Measurements from ENCODE around the gene GIT1. TPM values are rescaled to one million over a fixed set of nuclear protein-coding genes. Genes with fewer than 3 reads are reported as not detected.

The GIT1 gene
- total and polyA plus RNA-seq, 9 of the 15 experiments (the other 6 are each of a cell fraction or from before 2014, with no cell fraction given), result 0.35 to 35.3 (median 17.1) TPM

- CTCF ChIA-PET (ENCODE audit: low intra/inter-chr PET ratio), result interaction anchor here (0.5 kb wide), 1 partner anchor 26 kb away, joined by 5 read pairs; no protein-coding TSS in a partner anchor
- no peaks in the 10 kb centered on the region for H3K9me3 ChIP-seq (replicated peaks; ENCODE audit: control insufficient read depth, insufficient read depth, low read depth, low read length)
- ATAC-seq (peak; percentile 83), DNase-seq (ENCODE audit: extremely low read depth in 1 of 4, low spot score in 3 of 4) (peak; percentile 80 to 93 (median 91)), FAIRE-seq (peak; percentile 74)
- peak within 1 kb of the TSS; percentile 63 for H3K4me3 ChIP-seq
- no peaks in the 10 kb centered on the region; the same call in 1 of the 2 replicates for H4K20me1 ChIP-seq (replicated peaks; ENCODE audit: control insufficient read depth, insufficient read depth, low read length)
- intact Hi-C loops (cut with micrococcal nuclease), result no loop called here
- BruUV-seq (replicated peaks), result no TSS peak
- H3K79me2 ChIP-seq (ENCODE audit: control insufficient read depth, insufficient read depth, low read length), result no peaks in the 10 kb centered on the region
- in situ Hi-C loops (cut with MboI), result no loop called here
- no peaks in the 10 kb centered on the region for H3K27me3 ChIP-seq (ENCODE audit: control insufficient read depth in 2 of 2, insufficient read depth in 2 of 2, low read length in 2 of 2)
- peak within 1 kb of the TSS; percentile 66 to 97 for H3K9ac ChIP-seq (ENCODE audit: insufficient read depth in 1 of 2, low read depth in 2 of 2, low read length in 2 of 2)
- H3K36me3 ChIP-seq (ENCODE audit: control insufficient read depth, insufficient read depth, low read length), result no peaks in the 10 kb centered on the region
- H2AFZ ChIP-seq (ENCODE audit: low read depth, low read length), result peak within 1 kb of the TSS; percentile 99
- peak within 1 kb of the TSS; percentile 89 for H3K4me2 ChIP-seq (ENCODE audit: insufficient read depth, low read length)
- 2% methylated on average over 59 of the region's 77 CpGs for WGBS (ENCODE audit: insufficient coverage, low coverage, missing lambda C conversion rate)
- H3K4me1 ChIP-seq (replicated peaks in 1 of 2; ENCODE audit: control insufficient read depth in 2 of 2, insufficient read depth in 2 of 2, low read length in 2 of 2), result peaks cover 18 to 39% of the 10 kb centered on the region in 2 experiments
- no peaks in the 10 kb centered on the region for H3K9me1 ChIP-seq (ENCODE audit: control insufficient read depth, insufficient read depth, low read length)
- H3K27ac ChIP-seq (ENCODE audit: extremely low read depth, low read depth, low read length), result peak within 1 kb of the TSS; percentile 45; the same call in 2 of the 3 replicates
- POLR2A ChIA-PET, result interaction anchor here (0.6 to 1.3 kb wide), 3 partner anchors 11 to 525 kb away, joined by 3 to 4 read pairs (median 3); no protein-coding TSS in a partner anchor
- TF ChIP-seq NFYB (IDR thresholded peaks at IDR 0.05; ENCODE audit: extremely low read depth, insufficient read length), result no peak
- peak; percentile 16 for TF ChIP-seq TAF1 (IDR thresholded peaks at IDR 0.05; ENCODE audit: control insufficient read depth, extremely low read depth, insufficient read depth, low read length, severe bottlenecking)
- peak; percentile 70 for TF ChIP-seq RBFOX2 (IDR thresholded peaks at IDR 0.05; ENCODE audit: low read depth, low read length)
- no peak for TF ChIP-seq CGGBP1 (CRISPR knock-in tag; IDR thresholded peaks at IDR 0.05)
- TF ChIP-seq PKNOX1 (IDR thresholded peaks at IDR 0.05), result peak; percentile 17; the same call in 1 of the 2 replicates
- TF ChIP-seq NFIC (IDR thresholded peaks at IDR 0.05), result no peak
- TF ChIP-seq E2F1 (CRISPR knock-in tag; IDR thresholded peaks at IDR 0.05), result peak; percentile 50; the same call in 1 of the 2 replicates
- peak; percentile 29 for TF ChIP-seq POLR2B (IDR thresholded peaks at IDR 0.05; ENCODE audit: low read depth, partially characterized antibody)
- TF ChIP-seq ZBTB49 (CRISPR knock-in tag; IDR thresholded peaks at IDR 0.05; ENCODE audit: borderline replicate concordance), result no peak
- 0 out of 4 replicates have a peak, but pooled peaks of 1 of the 2 experiments have one; percentile 40 for TF ChIP-seq UBTF (IDR thresholded peaks at IDR 0.05; ENCODE audit: borderline replicate concordance in 1 of 2, low read depth in 2 of 2, low read length in 2 of 2)
- TF ChIP-seq ZFX (CRISPR knock-in tag; IDR thresholded peaks at IDR 0.05), result no peak
Observed at GRCh38 chr17:29622337-29623282, 33.2 kb upstream of the GIT1 start, which contains the start of gene CORO6. Gene CORO6 (minus strand): TSS chr17:29622912. CDS start chr17:29621421, 1,491 bp downstream.

All from K562 (cell line).